ENCODE results near the gene FGF6. TPM values are rescaled to one million over a fixed set of nuclear protein-coding genes. Genes with fewer than 3 reads are reported as not detected.
"Not testable (repeated sequence)": the region's sequence is repeated elsewhere in the genome, so short reads cannot be mapped to it uniquely, and the experiment has no call there.

Gene FGF6
- total RNA-seq, 3 donors from 2014 or later: not detected

GRCh38 chr12:4471256-4471655, 25.6 kb upstream of the FGF6 start:
- H3K36me3 ChIP-seq (ENCODE audit: low read depth): no peaks in the 10 kb centered on the region
- no peak for ATAC-seq
- no peak overlapping the region for H3K4me3 ChIP-seq
- no peaks in the 10 kb centered on the region for H3K4me1 ChIP-seq (ENCODE audit: low read depth)
- intact Hi-C loops (cut with DNase I, micrococcal nuclease): no loop called here
- no peak for TF ChIP-seq CTCF (IDR thresholded peaks at IDR 0.05)
- H3K9me3 ChIP-seq: no peaks in the 10 kb centered on the region
- no peak for DNase-seq

- Histone ChIP-seq H3K4me3 (no peak overlapping the region), H3K4me1 (ENCODE audit: low read depth) (no peaks in the 10 kb centered on the region), H3K36me3 (ENCODE audit: low read depth) (no peaks in the 10 kb centered on the region), H3K9me3 (no peaks in the 10 kb centered on the region)
- ATAC-seq (no peak), DNase-seq (no peak)
- intact Hi-C loops (cut with DNase I, micrococcal nuclease): no loop called here
- TF ChIP-seq CTCF (IDR thresholded peaks at IDR 0.05): no peak
Measured at GRCh38 chr12:4468994-4469393, 23.4 kb upstream of the FGF6 start.

DNA sequence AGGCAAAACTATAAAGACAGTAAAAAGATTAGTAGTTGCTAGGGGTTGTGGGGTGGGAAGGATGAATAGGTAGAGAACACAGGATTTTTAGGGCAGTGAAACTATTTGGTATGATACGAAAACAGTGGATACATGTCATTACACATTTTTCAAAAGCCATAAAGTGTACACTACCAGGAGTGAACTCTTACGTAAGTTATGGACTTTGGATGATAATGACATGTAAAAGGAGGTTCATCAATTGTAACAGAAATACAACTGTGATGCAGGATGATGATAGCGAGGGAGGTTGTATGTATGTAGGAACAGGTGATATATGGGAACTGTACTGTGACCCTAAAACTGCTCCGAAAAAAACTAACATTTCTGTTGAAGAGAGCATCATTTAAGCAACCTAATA, 15.1 kb upstream of the FGF6 start:
- Histone ChIP-seq H3K36me3 (ENCODE audit: low read depth) (no peaks in the 10 kb centered on the region), H3K9me3 (no peaks in the 10 kb centered on the region), H3K4me3 (no peak overlapping the region), H3K4me1 (ENCODE audit: low read depth) (no peaks in the 10 kb centered on the region)
- intact Hi-C loops (cut with DNase I, micrococcal nuclease): no loop called here
- ATAC-seq (no peak), DNase-seq (no peak)
- no peak for TF ChIP-seq CTCF (IDR thresholded peaks at IDR 0.05)

GRCh38 chr12:4455849-4456248, 10.2 kb upstream of the FGF6 start:
- DNase-seq; intact Hi-C loops (cut with DNase I, micrococcal nuclease); H3K36me3 ChIP-seq (ENCODE audit: low read depth); H3K9me3 ChIP-seq; H3K4me3 ChIP-seq; ATAC-seq; H3K4me1 ChIP-seq (ENCODE audit: low read depth): not testable (repeated sequence)

DNA sequence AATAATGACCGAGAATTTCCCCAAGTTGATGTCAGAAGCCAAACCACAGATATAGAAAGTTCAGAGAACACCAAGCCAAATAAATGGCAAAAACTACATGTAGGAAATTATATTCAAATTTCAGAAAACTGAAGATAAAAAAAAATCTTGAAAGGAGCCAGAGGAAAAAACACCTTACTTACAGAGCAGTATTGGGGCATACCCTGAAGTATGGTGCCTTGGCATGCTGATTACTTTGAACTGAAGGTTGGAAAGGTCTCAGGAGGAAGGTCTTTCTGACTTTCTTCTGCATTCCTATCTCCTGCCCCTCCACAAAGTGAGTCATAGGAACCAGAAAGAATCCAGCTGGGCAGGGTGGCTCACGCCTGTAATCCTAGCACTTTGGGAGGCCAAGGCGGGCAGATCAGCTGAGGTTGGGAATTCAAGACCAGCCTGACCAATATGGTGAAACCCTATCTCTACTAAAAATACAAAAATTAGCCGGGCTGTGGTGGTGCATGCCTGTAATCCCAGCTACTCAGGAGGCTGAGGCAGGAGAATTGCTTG, 8.8 kb upstream of the FGF6 start:
- no peak for ATAC-seq
- Histone ChIP-seq H3K9me3 (no peaks in the 10 kb centered on the region), H3K4me1 (ENCODE audit: low read depth) (no peaks in the 10 kb centered on the region), H3K4me3 (no peak overlapping the region), H3K36me3 (ENCODE audit: low read depth) (no peaks in the 10 kb centered on the region)
- no peak for TF ChIP-seq CTCF (IDR thresholded peaks at IDR 0.05)
- intact Hi-C loops (cut with DNase I, micrococcal nuclease): no loop called here
- no peak for DNase-seq

DNA sequence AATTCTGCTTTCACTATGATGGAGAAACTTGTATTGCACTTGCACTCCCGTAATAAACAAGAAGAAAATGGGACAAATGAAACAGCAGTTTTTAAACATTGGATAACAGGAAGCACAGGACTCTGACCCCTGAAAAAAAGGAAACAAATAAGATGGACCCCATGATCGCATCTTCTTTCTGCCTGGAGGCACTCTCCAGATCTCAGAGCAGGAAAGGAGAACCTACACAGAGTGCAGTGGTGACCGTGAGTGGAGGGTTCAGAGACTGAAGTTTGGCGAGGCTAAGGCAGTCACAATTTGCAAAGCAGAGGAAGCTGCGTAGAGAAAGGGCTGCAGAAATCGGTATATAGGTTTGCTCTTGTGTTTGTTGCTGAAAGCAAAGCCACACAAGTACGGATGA, 6.1 kb upstream of the FGF6 start:
- Histone ChIP-seq H3K36me3 (ENCODE audit: low read depth) (no peaks in the 10 kb centered on the region), H3K4me1 (ENCODE audit: low read depth) (no peaks in the 10 kb centered on the region), H3K4me3 (no peak overlapping the region), H3K9me3 (no peaks in the 10 kb centered on the region)
- DNase-seq (no peak), ATAC-seq (no peak)
- intact Hi-C loops (cut with DNase I, micrococcal nuclease): no loop called here
- TF ChIP-seq CTCF (IDR thresholded peaks at IDR 0.05): no peak

Measured in mucosa of descending colon (tissue), 3 donors.